ENCODE data around the gene L1CAM.

DNA sequence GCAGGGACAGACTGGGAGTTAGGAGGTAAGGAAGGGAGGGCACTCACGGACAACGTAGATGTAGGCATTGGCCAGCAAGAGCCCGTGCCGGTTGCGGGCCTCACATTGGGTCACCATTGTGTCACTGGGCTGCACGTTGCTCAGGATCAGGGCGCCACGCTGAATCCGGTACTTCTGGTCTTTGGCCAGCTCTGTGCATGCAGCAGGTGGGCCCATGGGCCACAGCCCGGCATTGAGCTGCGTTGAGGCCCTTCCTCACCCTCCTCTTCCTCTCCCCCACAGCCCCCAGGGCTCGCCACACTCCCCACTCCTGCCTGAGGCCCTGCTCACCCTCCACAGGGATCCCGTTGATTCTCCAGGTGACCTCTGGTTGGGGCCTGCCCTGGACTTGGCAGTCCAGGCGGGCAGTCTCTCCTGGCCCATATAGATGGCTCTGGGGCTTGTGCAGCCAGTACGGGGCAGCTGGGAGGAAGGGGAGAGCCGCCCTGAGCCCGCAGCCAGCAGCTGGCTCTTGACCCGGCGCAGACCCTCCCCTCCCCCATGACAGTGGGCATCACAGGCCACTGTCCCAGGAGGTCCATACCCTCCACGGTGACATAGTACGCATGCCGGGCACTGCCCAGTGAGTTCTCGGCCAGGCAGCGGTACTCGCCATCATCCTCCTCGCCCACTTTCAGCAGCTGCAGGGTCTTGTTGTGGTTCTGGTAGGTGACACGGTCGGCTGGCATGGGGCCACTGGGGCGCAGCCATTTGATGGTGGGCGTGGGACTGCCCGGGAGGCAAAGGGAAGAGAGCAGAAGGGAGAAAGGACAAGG, 16.3 kb downstream of the L1CAM start:
- TF ChIP-seq TAF1 (IDR thresholded peaks at IDR 0.05; ENCODE audit: borderline replicate concordance, low read depth, low read length) (no peak), CHD2 (IDR thresholded peaks at IDR 0.05; ENCODE audit: low read length, partially characterized antibody) (no peak), SIN3A (IDR thresholded peaks at IDR 0.05; ENCODE audit: borderline replicate concordance, low read depth, low read length) (no peak), EZH2phosphoT487 (IDR thresholded peaks at IDR 0.05; ENCODE audit: borderline replicate concordance, low read depth) (no peak), MXI1 (IDR thresholded peaks at IDR 0.05; ENCODE audit: low read depth, low read length) (no peak)
- TF ChIP-seq, protein P1, sequence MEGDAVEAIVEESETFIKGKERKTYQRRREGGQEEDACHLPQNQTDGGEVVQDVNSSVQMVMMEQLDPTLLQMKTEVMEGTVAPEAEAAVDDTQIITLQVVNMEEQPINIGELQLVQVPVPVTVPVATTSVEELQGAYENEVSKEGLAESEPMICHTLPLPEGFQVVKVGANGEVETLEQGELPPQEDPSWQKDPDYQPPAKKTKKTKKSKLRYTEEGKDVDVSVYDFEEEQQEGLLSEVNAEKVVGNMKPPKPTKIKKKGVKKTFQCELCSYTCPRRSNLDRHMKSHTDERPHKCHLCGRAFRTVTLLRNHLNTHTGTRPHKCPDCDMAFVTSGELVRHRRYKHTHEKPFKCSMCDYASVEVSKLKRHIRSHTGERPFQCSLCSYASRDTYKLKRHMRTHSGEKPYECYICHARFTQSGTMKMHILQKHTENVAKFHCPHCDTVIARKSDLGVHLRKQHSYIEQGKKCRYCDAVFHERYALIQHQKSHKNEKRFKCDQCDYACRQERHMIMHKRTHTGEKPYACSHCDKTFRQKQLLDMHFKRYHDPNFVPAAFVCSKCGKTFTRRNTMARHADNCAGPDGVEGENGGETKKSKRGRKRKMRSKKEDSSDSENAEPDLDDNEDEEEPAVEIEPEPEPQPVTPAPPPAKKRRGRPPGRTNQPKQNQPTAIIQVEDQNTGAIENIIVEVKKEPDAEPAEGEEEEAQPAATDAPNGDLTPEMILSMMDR (IDR thresholded peaks at IDR 0.05): no peak
- TF ChIP-seq, protein P2, sequence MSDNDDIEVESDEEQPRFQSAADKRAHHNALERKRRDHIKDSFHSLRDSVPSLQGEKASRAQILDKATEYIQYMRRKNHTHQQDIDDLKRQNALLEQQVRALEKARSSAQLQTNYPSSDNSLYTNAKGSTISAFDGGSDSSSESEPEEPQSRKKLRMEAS (IDR thresholded peaks at IDR 0.05; ENCODE audit: low read depth): no peak

Data from SK-N-SH (cell line).